ENCODE measurements around the gene TSFM. TPM values are rescaled to one million over a fixed set of nuclear protein-coding genes. Genes with fewer than 3 reads are reported as not detected.

Gene TSFM
- total and polyA plus RNA-seq, 9 of the 15 experiments (the other 6 are each of a cell fraction or from before 2014, with no cell fraction given) = 44.6 to 198 (median 60.2) TPM

- TF ChIP-seq, protein P1, sequence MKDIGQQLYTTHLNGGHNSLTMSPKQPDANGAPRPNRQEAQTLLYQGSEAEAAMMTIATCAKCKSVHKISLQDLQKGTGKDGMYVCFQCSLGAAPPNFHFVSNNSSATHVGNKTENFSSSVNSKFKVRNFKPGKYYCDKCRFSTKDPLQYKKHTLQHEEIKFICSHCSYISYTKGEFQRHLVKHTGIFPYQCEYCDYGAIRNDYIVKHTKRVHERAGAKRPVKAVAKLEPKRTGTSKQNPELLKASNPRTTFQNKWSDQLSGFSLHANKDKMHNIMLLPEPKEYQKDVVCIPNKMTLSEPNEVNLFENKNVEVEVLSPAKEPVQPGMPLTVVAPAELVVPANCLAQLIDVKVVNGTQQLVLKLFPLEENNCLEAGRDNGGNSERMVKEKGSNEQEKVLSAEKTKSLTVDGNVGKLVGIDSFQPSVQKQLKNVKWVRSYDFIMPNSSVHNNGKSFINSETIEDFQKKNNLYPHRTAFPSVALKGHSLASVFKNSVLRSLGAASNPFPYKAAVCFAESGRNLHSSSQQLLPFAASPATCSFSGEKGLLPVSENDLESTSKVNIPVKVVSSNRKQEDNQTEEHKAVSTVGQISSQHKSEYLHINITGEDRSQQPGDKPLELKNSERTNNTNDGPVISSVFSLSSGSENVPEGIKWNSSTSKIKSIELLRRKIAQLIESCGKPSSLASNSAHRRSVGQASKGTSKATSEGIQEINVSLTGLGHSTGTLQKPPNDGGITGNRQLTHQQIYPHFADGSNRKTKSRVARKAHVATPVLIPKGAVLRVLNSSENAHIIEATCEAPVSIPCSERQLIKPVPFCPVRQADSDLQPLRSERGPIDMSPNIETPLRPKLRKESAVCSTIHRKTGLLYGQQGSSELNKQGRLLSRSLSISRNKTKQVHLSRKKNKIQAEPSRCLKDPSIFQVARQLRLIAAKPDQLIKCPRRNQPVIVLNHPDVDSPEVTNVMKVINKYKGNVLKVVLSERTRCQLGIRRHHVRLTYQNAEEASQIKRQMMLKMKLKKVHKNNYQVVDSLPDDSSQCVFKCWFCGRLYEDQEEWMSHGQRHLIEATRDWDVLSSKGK (CRISPR knock-in tag; IDR thresholded peaks at IDR 0.05) = no peak
- TF ChIP-seq TBL1XR1 (IDR thresholded peaks at IDR 0.05; ENCODE audit: low read length in 2 of 2) (no peak), ZNF217 (CRISPR knock-in tag; IDR thresholded peaks at IDR 0.05) (no peak), MAFF (IDR thresholded peaks at IDR 0.05; ENCODE audit: low read length) (no peak), FOXK2 (conservative IDR thresholded peaks at IDR 0.05 in 1 of 2, IDR thresholded peaks at IDR 0.05 in 1 of 2; ENCODE audit: low read depth in 2 of 2) (no peak; a peak in 1 of 4 replicates), TOE1 (IDR thresholded peaks at IDR 0.05; ENCODE audit: borderline replicate concordance) (peak; percentile 78), TOE1 (CRISPR knock-in tag; IDR thresholded peaks at IDR 0.05; ENCODE audit: borderline replicate concordance, low read depth) (no peak), ETS1 (conservative IDR thresholded peaks at IDR 0.05; ENCODE audit: control insufficient read depth, low read depth, low read length) (no peak), POLR2B (IDR thresholded peaks at IDR 0.05; ENCODE audit: low read depth, partially characterized antibody) (peak; percentile 72), SNIP1 (IDR thresholded peaks at IDR 0.05; ENCODE audit: low read depth) (no peak), TCF7L2 (IDR thresholded peaks at IDR 0.05; ENCODE audit: low read depth, low read length) (no peak), TCF3 (CRISPR knock-in tag; IDR thresholded peaks at IDR 0.05) (peak; percentile 20; the same call in 1 of the 2 replicates), DIDO1 (tag; IDR thresholded peaks at IDR 0.05; ENCODE audit: low read depth) (no peak), HEY1 (CRISPR knock-in tag; IDR thresholded peaks at IDR 0.05; ENCODE audit: borderline replicate concordance) (no peak; the same call in 1 of the 2 replicates)
- TF ChIP-seq, protein P2, sequence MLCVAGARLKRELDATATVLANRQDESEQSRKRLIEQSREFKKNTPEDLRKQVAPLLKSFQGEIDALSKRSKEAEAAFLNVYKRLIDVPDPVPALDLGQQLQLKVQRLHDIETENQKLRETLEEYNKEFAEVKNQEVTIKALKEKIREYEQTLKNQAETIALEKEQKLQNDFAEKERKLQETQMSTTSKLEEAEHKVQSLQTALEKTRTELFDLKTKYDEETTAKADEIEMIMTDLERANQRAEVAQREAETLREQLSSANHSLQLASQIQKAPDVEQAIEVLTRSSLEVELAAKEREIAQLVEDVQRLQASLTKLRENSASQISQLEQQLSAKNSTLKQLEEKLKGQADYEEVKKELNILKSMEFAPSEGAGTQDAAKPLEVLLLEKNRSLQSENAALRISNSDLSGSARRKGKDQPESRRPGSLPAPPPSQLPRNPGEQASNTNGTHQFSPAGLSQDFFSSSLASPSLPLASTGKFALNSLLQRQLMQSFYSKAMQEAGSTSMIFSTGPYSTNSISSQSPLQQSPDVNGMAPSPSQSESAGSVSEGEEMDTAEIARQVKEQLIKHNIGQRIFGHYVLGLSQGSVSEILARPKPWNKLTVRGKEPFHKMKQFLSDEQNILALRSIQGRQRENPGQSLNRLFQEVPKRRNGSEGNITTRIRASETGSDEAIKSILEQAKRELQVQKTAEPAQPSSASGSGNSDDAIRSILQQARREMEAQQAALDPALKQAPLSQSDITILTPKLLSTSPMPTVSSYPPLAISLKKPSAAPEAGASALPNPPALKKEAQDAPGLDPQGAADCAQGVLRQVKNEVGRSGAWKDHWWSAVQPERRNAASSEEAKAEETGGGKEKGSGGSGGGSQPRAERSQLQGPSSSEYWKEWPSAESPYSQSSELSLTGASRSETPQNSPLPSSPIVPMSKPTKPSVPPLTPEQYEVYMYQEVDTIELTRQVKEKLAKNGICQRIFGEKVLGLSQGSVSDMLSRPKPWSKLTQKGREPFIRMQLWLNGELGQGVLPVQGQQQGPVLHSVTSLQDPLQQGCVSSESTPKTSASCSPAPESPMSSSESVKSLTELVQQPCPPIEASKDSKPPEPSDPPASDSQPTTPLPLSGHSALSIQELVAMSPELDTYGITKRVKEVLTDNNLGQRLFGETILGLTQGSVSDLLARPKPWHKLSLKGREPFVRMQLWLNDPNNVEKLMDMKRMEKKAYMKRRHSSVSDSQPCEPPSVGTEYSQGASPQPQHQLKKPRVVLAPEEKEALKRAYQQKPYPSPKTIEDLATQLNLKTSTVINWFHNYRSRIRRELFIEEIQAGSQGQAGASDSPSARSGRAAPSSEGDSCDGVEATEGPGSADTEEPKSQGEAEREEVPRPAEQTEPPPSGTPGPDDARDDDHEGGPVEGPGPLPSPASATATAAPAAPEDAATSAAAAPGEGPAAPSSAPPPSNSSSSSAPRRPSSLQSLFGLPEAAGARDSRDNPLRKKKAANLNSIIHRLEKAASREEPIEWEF (CRISPR knock-in tag; IDR thresholded peaks at IDR 0.05) = no peak
- TF ChIP-seq, protein P3, sequence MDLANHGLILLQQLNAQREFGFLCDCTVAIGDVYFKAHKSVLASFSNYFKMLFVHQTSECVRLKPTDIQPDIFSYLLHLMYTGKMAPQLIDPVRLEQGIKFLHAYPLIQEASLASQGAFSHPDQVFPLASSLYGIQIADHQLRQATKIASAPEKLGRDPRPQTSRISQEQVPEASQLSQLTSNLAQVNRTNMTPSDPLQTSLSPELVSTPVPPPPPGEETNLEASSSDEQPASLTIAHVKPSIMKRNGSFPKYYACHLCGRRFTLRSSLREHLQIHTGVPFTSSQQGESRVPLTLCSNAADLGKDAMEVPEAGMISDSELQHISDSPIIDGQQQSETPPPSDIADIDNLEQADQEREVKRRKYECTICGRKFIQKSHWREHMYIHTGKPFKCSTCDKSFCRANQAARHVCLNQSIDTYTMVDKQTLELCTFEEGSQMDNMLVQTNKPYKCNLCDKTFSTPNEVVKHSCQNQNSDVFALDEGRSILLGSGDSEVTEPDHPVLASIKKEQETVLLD (IDR thresholded peaks at IDR 0.05) = no peak
These were observed 37.7 kb upstream of the TSFM start, which contains the start of gene TSPAN31 (continued) for GRCh38 chr12:57744777-57745484.

Data from K562 (cell line).